A549 (cell line): ENCODE results near the gene SLCO4A1. TPM values are rescaled to one million over a fixed set of nuclear protein-coding genes. Genes with fewer than 3 reads are reported as not detected.

Source experiments
- ATAC-seq, 2 experiments: fragments of 200-7000 bp in 1 of 2; fragments of >200 bp in 1 of 2; cut with Nextera tagmentation in 1 of 2; cut with Tn5 transposase in 1 of 2; 3 replicates each; pipeline versions ENCODE4 v1.8.0 to v1.9.1; 2018 to 2020; ENCODE audit warnings: mild to moderate bottlenecking in 1 of 2, moderate library complexity in 1 of 2
- CTCF ChIA-PET: fragments of 300-600 bp; sonication (Branson Sonifier 250); formaldehyde crosslinking; extraction: SDS; loops from one replicate; lab custom pipeline; 2021; ENCODE audit warnings: antibody characterized with exemption, inconsistent platforms; lab: Yijun Ruan, JAX
- POLR2A ChIA-PET: fragments of 350-600 bp; formaldehyde crosslinking; extraction: SDS; loops from one replicate; lab custom pipeline; 2021; ENCODE audit warnings: antibody characterized with exemption, inconsistent platforms; lab: Yijun Ruan, JAX
- DNase-seq, 2 experiments: peaks; one replicate each; pipeline versions ENCODE4 v3.0.0 to v3.0.0-alpha.2; 2011 to 2016; ENCODE audit warnings: low read depth in 1 of 2, low spot score in 1 of 2
- FAIRE-seq: peaks from 2 replicates; lab custom pipeline; 2011; peaks lifted over from hg19 to GRCh38; lab: Jason Lieb, UNC
- H3K27ac ChIP-seq, 2 experiments: fragments of >200 bp; sonication (Bioruptor Twin); formaldehyde crosslinking; 3 replicates each; pipeline ENCODE4 v1.5.1; 2016 to 2017
- H3K4me1 ChIP-seq: fragments of >200 bp; sonication (Bioruptor Twin); formaldehyde crosslinking; 3 replicates; pipeline ENCODE4 v1.6.1; 2016
- H3K4me2 ChIP-seq: fragments of >200 bp; sonication (Bioruptor Twin); formaldehyde crosslinking; 3 replicates; pipeline ENCODE4 v1.6.1; 2016
- H3K4me3 ChIP-seq: fragments of >200 bp; sonication (Bioruptor Twin); formaldehyde crosslinking; 3 replicates; pipeline ENCODE4 v1.5.1; 2016
- H3K9me3 ChIP-seq: fragments of >200 bp; sonication (Bioruptor Twin); formaldehyde crosslinking; 3 replicates; pipeline ENCODE4 v1.6.1; 2016
- ATOH8 ChIP-seq: fragments of 250-450 bp; sonication (Bioruptor Pico); IDR thresholded peaks from 2 replicates; pipeline ENCODE4 v1.5.0; 2020; ENCODE audit warnings: low read depth, mild to moderate bottlenecking, moderate library complexity
- BCL3 ChIP-seq: fragments of >200 bp; sonication (Bioruptor Twin); formaldehyde crosslinking; IDR thresholded peaks from 3 replicates; pipeline ENCODE4 v1.6.1; 2016
- CBX8 ChIP-seq: fragments of 200-600 bp; sonication (generic); IDR thresholded peaks from 2 replicates; pipeline ENCODE4 v1.6.1; 2016
- CEBPB ChIP-seq, 2 experiments: fragments of >200 bp in 1 of 2; sonication (Bioruptor Twin) in 1 of 2; formaldehyde crosslinking in 1 of 2; IDR thresholded peaks; 2 replicates each; pipeline ENCODE4 v1.6.1; 2012 to 2016
- CHD2 ChIP-seq: fragments of 150-350 bp; IDR thresholded peaks from 2 replicates; pipeline ENCODE4 v1.6.1; 2014; ENCODE audit warnings: low read length; ENCODE audit not compliant: partially characterized antibody
- CTCF ChIP-seq: fragments of >200 bp; sonication (Bioruptor Twin); formaldehyde crosslinking; IDR thresholded peaks from 3 replicates; pipeline ENCODE4 v1.5.1; 2016
- ELK1 ChIP-seq: fragments of 150-350 bp; IDR thresholded peaks from 2 replicates; pipeline ENCODE4 v1.6.1; 2014; ENCODE audit warnings: low read depth, mild to moderate bottlenecking, low read length
- FOSB ChIP-seq: fragments of 250-450 bp; sonication (Bioruptor Pico); IDR thresholded peaks from 2 replicates; pipeline ENCODE4 v1.5.0; 2020; ENCODE audit warnings: mild to moderate bottlenecking, moderate library complexity
- FOSL2 ChIP-seq, 2 experiments: fragments of 450-650 bp in 1 of 2; fragments of >200 bp in 1 of 2; sonication (Bioruptor Twin) in 1 of 2; formaldehyde crosslinking; IDR thresholded peaks; 2 replicates each; pipeline versions ENCODE4 v1.5.0 to v1.6.1; 2016 to 2020; ENCODE audit warnings: mild to moderate bottlenecking in 1 of 2, moderate library complexity in 1 of 2
- FOXS1 ChIP-seq: fragments of 250-450 bp; sonication (Bioruptor Pico); IDR thresholded peaks from 2 replicates; pipeline ENCODE4 v1.5.0; 2020; ENCODE audit warnings: mild to moderate bottlenecking, moderate library complexity
- HOXB13 ChIP-seq: fragments of 250-450 bp; sonication (Bioruptor Pico); IDR thresholded peaks from 2 replicates; pipeline ENCODE4 v1.5.0; 2020; ENCODE audit warnings: low read depth, mild to moderate bottlenecking, moderate library complexity
- HOXB5 ChIP-seq: fragments of 250-450 bp; sonication (Bioruptor Pico); IDR thresholded peaks from 2 replicates; pipeline ENCODE4 v1.5.0; 2020; ENCODE audit warnings: mild to moderate bottlenecking, moderate library complexity
- JUNB ChIP-seq: fragments of >200 bp; sonication (Bioruptor Twin); formaldehyde crosslinking; IDR thresholded peaks from 2 replicates; pipeline ENCODE4 v1.6.1; 2016
- MAFK ChIP-seq: fragments of 450-650 bp; IDR thresholded peaks from 2 replicates; pipeline ENCODE4 v1.6.1; 2014; ENCODE audit not compliant: partially characterized antibody
- MAZ ChIP-seq: fragments of 150-350 bp; IDR thresholded peaks from 2 replicates; pipeline ENCODE4 v1.6.1; 2014; ENCODE audit warnings: antibody characterized with exemption, low read depth, low read length, borderline replicate concordance
- MYC ChIP-seq: IDR thresholded peaks from 2 replicates; pipeline ENCODE4 v1.6.1; 2012; ENCODE audit warnings: mild to moderate bottlenecking, inconsistent platforms, low read length, improper control_type of control experiment, borderline replicate concordance
- NFE2L2 ChIP-seq: fragments of 150-350 bp; conservative IDR thresholded peaks from 2 replicates; pipeline ENCODE4 v1.6.1; 2014; ENCODE audit warnings: low read length
- NR3C1 ChIP-seq: fragments of >200 bp; sonication (Bioruptor Twin); formaldehyde crosslinking; IDR thresholded peaks from 3 replicates; pipeline ENCODE4 v1.6.1; 2017
- POLR2A ChIP-seq: IDR thresholded peaks from 2 replicates; pipeline ENCODE4 v1.6.1; 2012; ENCODE audit warnings: mild to moderate bottlenecking, low read length
- POLR2AphosphoS2 ChIP-seq: conservative IDR thresholded peaks from 2 replicates; pipeline ENCODE4 v1.6.1; 2012; ENCODE audit warnings: low read length, improper control_type of control experiment, inconsistent platforms
- RAD21 ChIP-seq, 2 experiments: fragments of >200 bp in 1 of 2; sonication (Bioruptor Twin) in 1 of 2; formaldehyde crosslinking in 1 of 2; IDR thresholded peaks in 1 of 2; conservative IDR thresholded peaks in 1 of 2; 2 replicates in 1 of 2; 3 replicates in 1 of 2; pipeline ENCODE4 v1.6.1; 2012 to 2018; ENCODE audit warnings: inconsistent platforms in 1 of 2
- REST ChIP-seq: fragments of 200-600 bp; sonication (generic); IDR thresholded peaks from 2 replicates; pipeline ENCODE4 v1.6.1; 2016; ENCODE audit warnings: antibody characterized with exemption, mild to moderate bottlenecking, moderate library complexity
- RFX5 ChIP-seq: fragments of 450-650 bp; IDR thresholded peaks from 2 replicates; pipeline ENCODE4 v1.7.1; 2014; ENCODE audit warnings: antibody characterized with exemption, mild to moderate bottlenecking, moderate library complexity
- RNF2 ChIP-seq: fragments of 200-600 bp; sonication (generic); IDR thresholded peaks from 2 replicates; pipeline ENCODE4 v1.6.1; 2016; ENCODE audit warnings: low read depth, mild to moderate bottlenecking, antibody characterized with exemption, moderate library complexity, borderline replicate concordance
- TFCP2L1 ChIP-seq: fragments of 250-450 bp; sonication (Bioruptor Pico); IDR thresholded peaks from 2 replicates; pipeline ENCODE4 v1.5.0; 2021; ENCODE audit warnings: mild to moderate bottlenecking
- TP53 ChIP-seq: fragments of 250-450 bp; sonication (Bioruptor Pico); IDR thresholded peaks from 2 replicates; pipeline ENCODE4 v1.5.0; 2021; ENCODE audit warnings: mild to moderate bottlenecking, moderate library complexity
- whole genome bisulfite sequencing: methylation state at CpG from one replicate; pipeline ENCODE4 v1.1.6; 2017; ENCODE audit errors: missing lambda C conversion rate; 5-methylcytosine and 5-hydroxymethylcytosine counted together
- polyA plus RNA-seq, 4 experiments: library from polyadenylated mRNA; depleted of rRNA in 3 of 4; stranded (reverse); fragments of >200 nt; fragmentation: RNase III in 1 of 4; extraction: RNeasy Plus Mini Kit Qiagen cat#74134 plus additional on column Dnase treatment in 1 of 4; gene quantifications; 2 replicates in 3 of 4; 3 replicates in 1 of 4; pipeline ENCODE4 v1.2.3, GENCODE V29; 2011 to 2017

Gene SLCO4A1
- polyA plus RNA-seq, 2 of the 4 experiments (the other 2 are of a cell fraction), result 1.3 to 11.2 TPM

- ChIA-PET POLR2A (interaction anchor here (0.9 kb wide), 3 partner anchors 8 to 236 kb away, joined by 3 to 16 read pairs (median 6); partner anchors contain the start of gene RPS21), CTCF (interaction anchor here (0.9 to 2.5 kb wide), 9 partner anchors 8 to 169 kb away, joined by 3 to 16 read pairs (median 3); partner anchors contain the start of gene SLCO4A1)
- WGBS, result 35% methylated on average over 6 of the region's 29 CpGs
- peak overlapping the region; percentile 87 for H3K4me2 ChIP-seq
- H3K4me3 ChIP-seq, result 0 out of 3 replicates have a peak overlapping the region, but pooled peaks have one; percentile 10
- no peak for DNase-seq
- FAIRE-seq, result no peak
- H3K9me3 ChIP-seq, result no peaks in the 10 kb centered on the region
- no peak for TF ChIP-seq FOSB
- no peak for TF ChIP-seq HOXB5 (CRISPR knock-in tag)
- no peak for TF ChIP-seq TFCP2L1
- TF ChIP-seq MAFK, result no peak
- no peak for TF ChIP-seq HOXB13 (CRISPR knock-in tag)
- ATAC-seq, result peak; percentile 3 to 34; a peak in 4 of 6 replicates
- H3K27ac ChIP-seq, result peak overlapping the region; percentile 88 to 91
- peaks cover 36% of the 10 kb centered on the region for H3K4me1 ChIP-seq
Observed at GRCh38 chr20:62622877-62623487, 19.3 kb upstream of the SLCO4A1 start.

GRCh38 chr20:62623488-62624324 lies 18.6 kb upstream of the SLCO4A1 start:
- H3K9me3 ChIP-seq, result no peaks in the 10 kb centered on the region
- 14% methylated on average over 15 of the region's 23 CpGs for WGBS
- ChIA-PET CTCF (interaction anchor here (0.8 to 3.4 kb wide), 10 partner anchors 7 to 214 kb away, joined by 3 to 16 read pairs (median 4); partner anchors contain the start of gene SLCO4A1), POLR2A (interaction anchor here (0.8 to 0.9 kb wide), 4 partner anchors 9 to 238 kb away, joined by 3 to 16 read pairs (median 4); partner anchors contain the start of genes RPS21 and TCFL5)
- peak overlapping the region; percentile 87 for H3K4me2 ChIP-seq
- DNase-seq (peak; percentile 83 to 98), FAIRE-seq (no peak), ATAC-seq (peak; percentile 78 to 92)
- H3K4me1 ChIP-seq, result peaks cover 34% of the 10 kb centered on the region
- peak overlapping the region; percentile 14; the same call in 1 of the 3 replicates for H3K4me3 ChIP-seq
- peak overlapping the region; percentile 88 to 91 for H3K27ac ChIP-seq
- TF ChIP-seq ELK1, result no peak
- TF ChIP-seq CBX8, result no peak
- no peak for TF ChIP-seq FOXS1
- TF ChIP-seq JUNB, result no peak
- TF ChIP-seq ATOH8 (CRISPR knock-in tag), result no peak
- no peak for TF ChIP-seq RNF2
- TF ChIP-seq POLR2A, result peak; percentile 48
- TF ChIP-seq MAZ, result no peak
- TF ChIP-seq NFE2L2, result no peak
- TF ChIP-seq RFX5, result no peak
- no peak for TF ChIP-seq POLR2AphosphoS2
- TF ChIP-seq REST, result no peak
- TF ChIP-seq MYC, result peak; percentile 52; the same call in 1 of the 2 replicates
- TF ChIP-seq TP53 (CRISPR knock-in tag), result no peak
- no peak for TF ChIP-seq CHD2
- no peak for TF ChIP-seq FOSL2 (IDR thresholded peaks at IDR 0.05)
- peak; percentile 58 for TF ChIP-seq FOSL2 (CRISPR knock-in tag; IDR thresholded peaks at IDR 0.05)
- TF ChIP-seq CTCF, result no peak
- TF ChIP-seq BCL3, result 0 out of 3 replicates have a peak, but pooled peaks have one; percentile 31
- no peak for TF ChIP-seq RAD21 (conservative IDR thresholded peaks at IDR 0.05 in 1 of 2, IDR thresholded peaks at IDR 0.05 in 1 of 2)
- TF ChIP-seq NR3C1, result no peak
- no peak for TF ChIP-seq CEBPB (IDR thresholded peaks at IDR 0.05)
